B cell (primary cell): Measurements from ENCODE around the gene ZNF784. TPM values are rescaled to one million over a fixed set of nuclear protein-coding genes. Genes with fewer than 3 reads are reported as not detected.

Experiments used
- ATAC-seq: fragments of 200-7000 bp; cut with Tn5 transposase; one replicate; pipeline ENCODE4 v1.10.0; 2021; ENCODE audit warnings: low read depth, mild to moderate bottlenecking, moderate number of reproducible peaks, moderate library complexity
- CTCF ChIA-PET: fragments of 350-600 bp; sonication (Branson Sonifier 250); formaldehyde crosslinking; loops from one replicate; lab custom pipeline; 2021; ENCODE audit warnings: antibody characterized with exemption, inconsistent platforms; lab: Charles Lee
- POLR2A ChIA-PET: fragments of 350-600 bp; sonication (Branson Sonifier 250); formaldehyde crosslinking; loops from one replicate; lab custom pipeline; 2021; ENCODE audit warnings: antibody characterized with exemption; lab: Charles Lee
- DNase-seq: peaks from one replicate; pipeline ENCODE4 v3.0.0; 2013
- H2AFZ ChIP-seq: 2 replicates; pipeline ENCODE4 v1.6.1; 2012; ENCODE audit warnings: mild to moderate bottlenecking, low read depth, low read length; ENCODE audit not compliant: insufficient read depth, poor library complexity, severe bottlenecking
- H3K27ac ChIP-seq, 2 donors: 1 replicate in 1 of 2; 2 replicates in 1 of 2; pipeline ENCODE4 v1.5.1; 2012 to 2013; ENCODE audit warnings: low read length in 2 of 2, mild to moderate bottlenecking in 2 of 2, moderate library complexity in 1 of 2
- H3K27me3 ChIP-seq, 4 experiments: fragments of 200-600 bp in 1 of 4; sonication (generic) in 1 of 4; replicated peaks in 1 of 4; 1 replicate in 2 of 4; 2 replicates in 2 of 4; pipeline versions ENCODE4 v1.6.1 to v1.7.0; 2013 to 2016; ENCODE audit warnings: low read length in 3 of 4, mild to moderate bottlenecking in 2 of 4, mixed read lengths in 1 of 4, moderate library complexity in 1 of 4; ENCODE audit not compliant: insufficient read depth in 4 of 4, control insufficient read depth in 3 of 4; ENCODE audit errors: control extremely low read depth in 1 of 4
- H3K36me3 ChIP-seq, 2 experiments: replicated peaks in 1 of 2; 1 replicate in 1 of 2; 2 replicates in 1 of 2; pipeline versions ENCODE4 v1.6.1 to v1.7.1; 2013; ENCODE audit warnings: low read length in 1 of 2; ENCODE audit not compliant: insufficient read depth in 2 of 2, control insufficient read depth in 1 of 2; ENCODE audit errors: control extremely low read depth in 1 of 2, extremely low read depth in 1 of 2
- H3K4me1 ChIP-seq, 2 donors: fragments of 200-600 bp in 1 of 2; sonication (generic) in 1 of 2; 1 replicate in 1 of 2; 2 replicates in 1 of 2; pipeline versions ENCODE4 v1.5.1 to v1.6.1; 2013 to 2017; ENCODE audit warnings: low read length in 2 of 2; ENCODE audit not compliant: control insufficient read depth in 2 of 2, insufficient read depth in 2 of 2
- H3K4me2 ChIP-seq: replicated peaks from 2 replicates; pipeline ENCODE3; 2012; ENCODE audit warnings: mild to moderate bottlenecking, low read depth, low read length; ENCODE audit not compliant: poor library complexity, severe bottlenecking
- H3K4me3 ChIP-seq, 5 experiments: fragments of 200-600 bp in 1 of 5; sonication (generic) in 1 of 5; 1 replicate in 3 of 5; 2 replicates in 2 of 5; pipeline versions ENCODE4 v1.5.1 to v1.7.0; 2011 to 2016; ENCODE audit warnings: low read length in 4 of 5, mild to moderate bottlenecking in 4 of 5, low read depth in 2 of 5, control low read depth in 1 of 5, moderate library complexity in 1 of 5; ENCODE audit not compliant: insufficient read depth in 1 of 5; ENCODE audit errors: control extremely low read depth in 1 of 5, extremely low read depth in 1 of 5
- H3K79me2 ChIP-seq: fragments of 200-600 bp; sonication (generic); one replicate; pipeline ENCODE4 v1.6.0; 2016; ENCODE audit warnings: low read length; ENCODE audit not compliant: control insufficient read depth, insufficient read depth
- H3K9ac ChIP-seq: fragments of 200-600 bp; sonication (generic); 2 replicates; pipeline ENCODE4 v1.6.1; 2017; ENCODE audit warnings: mild to moderate bottlenecking, low read length, moderate library complexity
- H3K9me3 ChIP-seq, 3 donors: one replicate each; pipeline versions ENCODE4 v1.6.1 to v1.7.1; 2013; ENCODE audit warnings: low read length in 2 of 3; ENCODE audit not compliant: control insufficient read depth in 2 of 3, insufficient read depth in 1 of 3; ENCODE audit errors: control extremely low read depth in 1 of 3
- H4K20me1 ChIP-seq: 2 replicates; pipeline ENCODE4 v1.6.0; 2012; ENCODE audit warnings: mild to moderate bottlenecking, low read length; ENCODE audit not compliant: insufficient read depth, control insufficient read depth, poor library complexity, severe bottlenecking
- H3K27ac Mint-ChIP-seq: one replicate; pipeline ENCODE4 v1.8.0; 2021; ENCODE audit warnings: mixed read lengths
- H3K27me3 Mint-ChIP-seq: one replicate; pipeline ENCODE4 v1.8.0; 2021; ENCODE audit warnings: mixed read lengths
- H3K4me1 Mint-ChIP-seq: one replicate; pipeline ENCODE4 v1.8.0; 2021; ENCODE audit warnings: mixed read lengths
- H3K4me3 Mint-ChIP-seq: one replicate; pipeline ENCODE4 v1.8.0; 2021; ENCODE audit warnings: mixed read lengths
- H3K9me3 Mint-ChIP-seq: one replicate; pipeline ENCODE4 v1.8.0; 2022; ENCODE audit warnings: mixed read lengths; ENCODE audit not compliant: insufficient read depth
- CTCF ChIP-seq: fragments of 200-600 bp; IDR thresholded peaks from one replicate; pipeline ENCODE4 v1.8.0; 2022; ENCODE audit warnings: antibody characterized with exemption, mild to moderate bottlenecking
- EZH2 ChIP-seq: IDR thresholded peaks from 2 replicates; pipeline ENCODE4 v1.6.1; 2012; ENCODE audit warnings: borderline replicate concordance, low read depth, mild to moderate bottlenecking, moderate library complexity, low read length; ENCODE audit not compliant: insufficient read depth, poor library complexity, severe bottlenecking
- WGBS: methylation state at CpG from one replicate; pipeline ENCODE4 v1.1.5; 2013; ENCODE audit warnings: missing lambda C conversion rate; ENCODE audit not compliant: insufficient coverage; 5-methylcytosine and 5-hydroxymethylcytosine counted together
- intact Hi-C: fragments of 100-400 bp; cut with micrococcal nuclease; formaldehyde crosslinking; loops from one replicate; pipeline ENCODE4 v1.10.0; 2022
- polyA plus RNA-seq: library from polyadenylated mRNA; depleted of rRNA; stranded (reverse); fragments of >200 nt; gene quantifications from 2 replicates; pipeline ENCODE4 v1.2.3, GENCODE V29; 2012
- total RNA-seq, 2 donors: library from RNA; stranded (reverse); fragments of 120-200 nt in 1 of 2; gene quantifications; 1 replicate in 1 of 2; 2 replicates in 1 of 2; pipeline versions ENCODE4 v1.2.3 to v1.2.4, GENCODE V29; 2013 to 2022

The ZNF784 gene
- total and polyA plus RNA-seq, 2 donors (not counting 1 experiment from before 2014, with no cell fraction given) = 9.2 to 9.7 TPM

GRCh38 chr19:55614711-55615542 is 9.4 kb downstream of the ZNF784 start:
- CTCF ChIA-PET = interaction anchor here (1.0 kb wide), 1 partner anchor 8 kb away, joined by 3 read pairs; no protein-coding TSS in a partner anchor
- peaks cover 40% of the 10 kb centered on the region for H4K20me1 ChIP-seq
- DNase-seq = no peak

More at GRCh38 chr19:55614711-55615542, 9.4 kb downstream of the ZNF784 start:
- Histone ChIP-seq H3K27me3 (no peaks in the 10 kb centered on the region), H3K9me3 (no peaks in the 10 kb centered on the region), H3K79me2 (peaks cover 44% of the 10 kb centered on the region), H3K4me1 (peaks cover 14 to 18% of the 10 kb centered on the region in 2 donors), H3K36me3 (peaks cover 0 to 16% of the 10 kb centered on the region in 2 experiments), H3K4me3 (no peak overlapping the region), H2AFZ (no peak overlapping the region), H3K27ac (no peak overlapping the region), H3K4me2 (no peak overlapping the region), H3K9ac (no peak overlapping the region)
- ATAC-seq = no peak
- POLR2A ChIA-PET = no interaction called here
- WGBS = 99% methylated on average over 87 of the region's 98 CpGs
- no peak overlapping the region for H3K27ac Mint-ChIP-seq
- no peaks in the 10 kb centered on the region for H3K27me3 Mint-ChIP-seq
- no peak for TF ChIP-seq CTCF
- TF ChIP-seq EZH2 = no peak
- intact Hi-C loops = no loop called here
- no peaks in the 10 kb centered on the region for H3K9me3 Mint-ChIP-seq
- no peak overlapping the region for H3K4me3 Mint-ChIP-seq
- peaks cover 28% of the 10 kb centered on the region for H3K4me1 Mint-ChIP-seq
